AG10803 (cell line): Measurements from ENCODE around the gene GALNT2.

Experiments
- DNase-seq: peaks from one replicate; pipeline ENCODE4 v3.0.0; 2010; ENCODE audit warnings: low read depth
- H3K4me3 ChIP-seq: 2 replicates; pipeline ENCODE4 v1.5.1; 2011; ENCODE audit warnings: mild to moderate bottlenecking, low read length, control low read depth
- CTCF ChIP-seq: conservative IDR thresholded peaks from 2 replicates; pipeline ENCODE4 v1.5.1; 2011; ENCODE audit warnings: mild to moderate bottlenecking, low read length, control low read depth, inconsistent platforms

Gene GALNT2

GRCh38 chr1:230280054-230280795 is 213.2 kb downstream of the GALNT2 start:
- no peak overlapping the region for H3K4me3 ChIP-seq
- TF ChIP-seq CTCF = no peak
- no peak for DNase-seq

DNA sequence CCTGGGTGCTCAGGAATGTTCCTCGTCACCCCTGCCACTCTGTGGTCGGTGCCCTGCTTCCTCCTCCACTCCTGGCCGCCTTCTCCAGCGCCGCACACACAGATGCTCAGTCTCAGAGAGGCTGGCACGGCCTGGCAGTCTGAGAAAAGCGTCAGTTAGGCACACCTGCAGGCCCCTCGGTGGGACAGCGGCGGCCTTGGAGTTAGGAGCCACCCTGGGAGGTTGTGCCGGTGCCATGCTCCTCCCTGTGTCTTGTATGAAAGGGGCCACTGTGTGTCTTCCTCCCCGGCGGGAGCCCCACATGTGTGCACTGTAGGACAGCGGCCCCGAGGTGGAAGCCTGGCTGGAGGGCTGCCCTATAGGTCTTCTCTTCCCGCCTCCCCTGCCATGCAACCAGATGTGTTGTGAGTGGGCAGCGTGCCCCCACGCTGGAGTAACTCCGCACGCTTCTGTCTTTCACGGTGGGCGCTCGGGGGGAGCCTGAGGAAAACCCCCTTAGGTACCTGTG is 213.9 kb downstream of the GALNT2 start:
- no peak overlapping the region for H3K4me3 ChIP-seq
- DNase-seq = no peak
- TF ChIP-seq CTCF = no peak

- no peak overlapping the region for H3K4me3 ChIP-seq
- no peak for DNase-seq
- TF ChIP-seq CTCF = no peak
These were observed 214.5 kb downstream of the GALNT2 start for GRCh38 chr1:230281556-230281955.

DNA sequence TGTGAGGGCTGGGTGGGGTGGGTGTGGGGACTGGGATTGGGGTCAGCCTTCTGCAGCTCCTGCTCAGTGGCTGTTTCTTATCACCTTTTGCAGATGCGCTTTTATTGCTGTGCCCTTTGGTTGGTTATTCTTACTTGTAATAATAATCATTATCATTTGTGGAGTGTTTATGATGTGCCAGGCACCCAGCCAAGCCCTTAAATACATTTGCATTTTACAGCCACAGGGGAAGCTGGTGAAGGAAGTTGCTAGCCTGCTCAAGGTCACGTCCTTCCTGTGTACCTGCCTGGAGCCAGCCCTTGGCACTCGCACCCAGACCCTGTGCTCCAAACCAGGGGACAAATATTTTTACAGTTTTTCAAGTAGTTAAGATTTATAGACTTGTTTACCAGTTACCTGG is 215.1 kb downstream of the GALNT2 start:
- no peak for TF ChIP-seq CTCF
- no peak overlapping the region for H3K4me3 ChIP-seq

GRCh38 chr1:230283678-230284077 is 216.6 kb downstream of the GALNT2 start:
- DNase-seq = no peak
- no peak for TF ChIP-seq CTCF
- H3K4me3 ChIP-seq = no peak overlapping the region

More for the DNA sequence above, 215.1 kb downstream of the GALNT2 start:
- DNase-seq = no peak

DNA sequence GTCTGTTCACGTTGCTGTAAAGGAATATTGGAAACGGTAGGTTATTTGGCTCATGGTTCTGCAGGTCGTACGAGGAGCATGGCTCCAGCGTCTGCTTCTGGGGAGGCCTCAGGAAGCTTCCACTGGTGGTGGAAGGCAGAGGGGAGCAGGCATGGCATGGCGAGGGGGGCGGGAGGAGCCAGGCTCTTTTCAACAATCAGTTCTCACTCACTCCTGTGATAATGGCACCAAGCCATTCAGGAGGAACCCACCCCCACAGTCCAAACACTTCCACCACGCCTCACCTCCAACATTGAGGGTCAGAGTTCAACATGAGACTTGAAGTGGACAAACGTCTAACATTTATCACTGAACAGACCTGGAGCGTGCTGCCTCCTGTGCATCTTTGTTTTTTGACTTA is 217.9 kb downstream of the GALNT2 start:
- no peak for DNase-seq
- no peak for TF ChIP-seq CTCF

GRCh38 chr1:230285351-230285750 is 218.3 kb downstream of the GALNT2 start:
- DNase-seq = no peak
- no peak overlapping the region for H3K4me3 ChIP-seq
- TF ChIP-seq CTCF = no peak

More for the DNA sequence above, 217.9 kb downstream of the GALNT2 start:
- H3K4me3 ChIP-seq = no peak overlapping the region
